GM18907 (cell line): Measurements from ENCODE around the gene PTPRM.

Source experiments
- ATAC-seq: cut with Tn5 transposase; IDR thresholded peaks from one replicate; pipeline ENCODE4 v1.9.1; 2021; ENCODE audit warnings: mild to moderate bottlenecking, moderate library complexity; ENCODE audit not compliant: unreplicated experiment

The PTPRM gene

DNA sequence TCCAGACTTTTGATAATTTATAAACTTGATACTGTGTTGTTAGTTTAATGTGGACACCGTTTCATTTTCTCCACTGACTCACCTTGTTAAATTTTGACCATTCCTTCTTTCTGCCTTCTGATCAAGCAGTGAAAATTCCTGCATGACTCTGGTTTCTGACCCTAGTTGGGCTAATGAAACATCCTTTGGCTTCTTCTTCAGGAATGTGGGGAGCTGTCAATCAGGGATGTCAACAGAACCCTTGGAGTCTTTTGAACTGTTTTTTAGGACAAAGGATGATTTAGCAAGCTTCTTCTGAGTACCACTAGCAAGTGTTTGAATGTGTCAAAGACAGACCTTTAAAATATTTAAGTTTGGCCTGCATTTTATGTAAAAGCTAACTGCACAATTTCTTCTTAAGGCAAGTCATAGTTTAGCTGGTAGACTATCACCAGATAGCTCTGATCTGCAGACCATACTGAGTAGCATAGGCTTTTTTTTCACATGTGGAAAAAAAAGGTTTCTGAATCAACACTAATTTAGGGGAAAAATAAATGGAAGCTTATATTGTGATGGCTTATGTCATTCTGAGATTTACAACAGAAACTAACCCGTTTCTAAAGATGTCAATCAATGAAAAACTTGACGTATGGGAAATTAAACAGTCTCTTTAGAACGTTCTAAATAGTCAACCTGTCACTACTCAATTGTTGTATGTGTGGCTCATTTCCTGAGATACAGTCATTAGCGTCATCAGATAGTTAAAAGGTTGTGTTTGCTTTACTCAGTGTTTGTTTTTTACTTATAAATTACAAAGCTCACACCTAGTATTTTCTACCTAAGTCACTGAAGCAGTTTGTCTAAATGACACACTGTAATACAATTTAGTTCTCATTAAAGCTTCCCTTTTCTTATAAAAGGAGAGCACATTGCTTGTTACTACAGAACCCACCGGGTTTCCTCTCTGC lies 311.4 kb downstream of the PTPRM start:
- ATAC-seq: no peak

DNA sequence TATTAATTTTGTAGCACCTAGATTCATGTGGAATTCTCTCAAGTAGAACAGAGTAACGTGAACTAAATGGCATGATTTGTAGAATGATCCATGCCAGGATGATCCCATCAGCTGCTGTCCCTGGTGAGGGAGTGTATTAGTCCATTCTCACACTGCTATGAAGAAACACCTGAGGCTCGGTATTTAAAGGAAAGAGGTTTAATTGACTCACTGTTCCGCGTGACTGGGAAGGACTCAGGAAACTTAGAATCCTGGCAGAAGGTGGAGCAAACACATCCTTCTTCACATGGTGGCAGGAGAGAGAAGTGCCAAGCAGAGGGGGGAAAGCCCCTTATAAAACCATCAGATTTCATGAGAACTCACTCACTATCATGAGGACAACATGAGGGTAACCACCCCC lies 312.6 kb downstream of the PTPRM start:
- no peak for ATAC-seq

GRCh38 chr18:7885865-7886264 lies 318.7 kb downstream of the PTPRM start:
- ATAC-seq: no peak

DNA sequence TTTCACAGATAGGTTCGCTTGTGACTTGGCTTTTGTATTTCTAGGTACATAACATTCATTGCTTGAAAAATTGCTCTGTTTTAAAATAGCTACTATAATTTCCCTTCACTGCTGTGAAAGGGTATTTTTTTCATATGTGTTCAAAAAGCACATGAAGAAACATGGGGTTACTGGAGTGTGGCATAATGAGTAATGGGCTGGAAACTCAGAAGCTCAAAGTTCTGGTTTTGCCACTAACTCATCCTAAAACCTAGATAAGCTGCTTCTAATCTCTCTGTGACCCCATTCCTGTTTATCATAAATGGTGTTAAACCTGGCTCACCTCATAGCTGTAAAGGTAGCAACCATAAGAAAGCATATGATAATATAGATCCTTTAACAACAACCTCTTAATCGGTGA lies 319.3 kb downstream of the PTPRM start:
- ATAC-seq: no peak

DNA sequence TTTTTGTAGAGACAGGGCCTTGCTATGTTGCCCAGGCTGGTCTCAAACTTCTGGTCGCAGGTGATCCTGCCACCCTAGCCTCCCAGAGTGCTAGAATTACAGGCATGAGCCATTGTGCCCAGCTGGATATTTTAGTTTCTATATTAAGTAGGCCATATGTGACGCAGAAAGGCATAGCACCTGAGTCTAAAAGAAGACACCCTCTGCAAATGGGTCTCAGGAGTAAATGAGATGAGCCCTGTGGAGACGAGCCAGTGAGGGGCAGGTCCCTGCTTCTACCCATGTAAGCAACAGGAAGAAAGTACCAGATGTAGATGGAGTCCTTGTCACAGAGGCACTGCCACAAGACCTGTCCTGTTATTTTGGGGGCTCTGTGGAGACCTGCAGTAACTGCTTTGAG lies 322.4 kb downstream of the PTPRM start:
- ATAC-seq: no peak

DNA sequence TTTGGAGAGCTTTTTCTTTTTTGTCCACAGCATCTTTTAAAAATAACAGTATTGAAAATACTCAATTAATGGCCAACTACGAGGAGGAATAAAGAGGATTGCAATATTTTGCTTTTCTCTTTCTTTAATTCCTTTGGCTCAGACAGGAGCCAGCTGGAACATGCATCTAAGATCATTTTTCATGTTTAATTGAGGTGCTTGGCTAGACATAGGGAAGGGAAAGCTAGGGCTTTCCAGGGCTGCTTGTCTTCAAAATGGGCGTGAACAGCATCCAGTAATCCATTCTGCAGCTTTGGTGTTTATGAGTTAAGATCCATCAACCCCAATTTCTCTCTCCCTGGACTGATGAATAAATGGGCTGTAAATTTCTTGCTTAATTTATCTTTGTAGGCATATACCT lies 323.0 kb downstream of the PTPRM start:
- no peak for ATAC-seq

GRCh38 chr18:7892556-7892955 lies 325.4 kb downstream of the PTPRM start:
- no peak for ATAC-seq

- ATAC-seq: no peak
Observed at GRCh38 chr18:7894592-7894991, 327.5 kb downstream of the PTPRM start.

GRCh38 chr18:7895346-7895745 lies 328.2 kb downstream of the PTPRM start:
- no peak for ATAC-seq

GRCh38 chr18:7896161-7896560 lies 329.0 kb downstream of the PTPRM start:
- ATAC-seq: no peak

GRCh38 chr18:7896805-7897518 lies 329.8 kb downstream of the PTPRM start:
- no peak for ATAC-seq

DNA sequence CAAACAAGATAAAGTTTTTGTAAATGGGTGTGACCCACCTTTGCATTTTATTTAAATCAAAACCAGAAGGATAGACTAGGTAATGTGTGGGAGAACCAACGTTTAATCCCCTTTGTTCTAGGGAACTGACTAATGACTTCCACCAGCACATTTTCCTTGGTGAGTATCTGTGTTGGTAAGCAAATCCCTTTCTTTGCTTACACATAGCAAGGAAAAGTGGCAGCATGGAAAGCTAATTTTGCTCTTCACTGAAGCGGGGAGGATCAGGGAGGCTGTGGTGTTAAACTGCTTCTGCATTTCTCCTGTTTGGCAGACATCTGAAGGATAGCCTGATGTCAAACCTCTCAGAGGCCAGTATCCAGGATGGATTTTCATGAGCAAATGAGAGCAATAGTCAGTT lies 331.1 kb downstream of the PTPRM start:
- no peak for ATAC-seq

DNA sequence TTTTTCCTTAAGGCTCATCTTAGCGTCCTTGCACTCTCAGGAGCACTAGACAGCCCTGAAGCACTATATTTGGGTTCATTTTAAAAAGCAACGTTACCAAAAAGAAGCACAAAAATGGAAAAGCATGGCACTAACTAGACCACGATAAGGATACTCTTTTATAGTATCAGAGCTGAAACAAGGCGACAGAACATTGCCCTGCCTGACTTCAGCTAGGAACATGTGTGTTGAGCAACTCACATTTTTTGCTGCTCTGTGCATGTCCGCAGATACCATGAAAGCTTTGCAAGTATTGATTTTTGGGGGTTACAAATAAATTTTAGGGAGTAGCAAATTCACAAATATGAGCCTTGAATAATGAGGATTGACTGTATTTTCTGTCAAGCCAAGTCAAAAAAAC lies 332.0 kb downstream of the PTPRM start:
- ATAC-seq: no peak

DNA sequence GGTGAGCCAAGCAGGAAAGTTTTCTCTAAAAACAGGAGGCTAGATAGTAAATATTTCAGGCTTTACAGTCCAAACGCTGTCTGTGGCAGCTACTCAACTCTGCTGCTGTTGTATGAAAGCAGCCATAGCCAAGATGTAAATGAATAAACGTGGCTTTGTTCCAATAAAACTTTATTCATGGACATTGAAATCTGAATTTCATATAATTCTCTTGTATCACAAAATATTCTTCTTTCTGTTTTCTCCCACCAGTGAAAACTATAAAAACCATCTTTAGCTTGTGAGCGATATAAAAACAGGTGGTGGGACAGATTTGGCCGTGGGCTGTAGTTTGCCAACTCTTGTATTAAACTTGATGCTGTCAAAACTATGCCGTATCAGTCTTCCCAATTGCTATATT lies 333.0 kb downstream of the PTPRM start:
- no peak for ATAC-seq

DNA sequence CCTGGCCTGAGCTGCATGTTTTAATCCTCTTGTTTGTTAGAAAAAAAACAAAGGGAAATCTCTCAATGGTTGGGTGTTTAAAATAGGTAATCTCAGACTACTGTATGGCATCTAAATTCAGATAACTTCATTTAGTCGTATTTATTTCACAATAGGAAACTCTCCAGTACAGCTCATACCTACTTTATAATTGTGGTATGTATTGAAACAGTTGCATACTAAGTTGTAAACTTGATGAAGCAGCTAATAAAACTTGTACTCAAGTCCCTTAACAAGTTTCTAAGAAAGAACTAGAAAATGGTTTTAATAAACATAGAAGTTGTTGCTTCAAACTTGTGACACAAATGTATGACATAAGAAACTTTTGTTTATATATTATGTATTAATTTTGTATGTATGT lies 334.5 kb downstream of the PTPRM start:
- no peak for ATAC-seq

DNA sequence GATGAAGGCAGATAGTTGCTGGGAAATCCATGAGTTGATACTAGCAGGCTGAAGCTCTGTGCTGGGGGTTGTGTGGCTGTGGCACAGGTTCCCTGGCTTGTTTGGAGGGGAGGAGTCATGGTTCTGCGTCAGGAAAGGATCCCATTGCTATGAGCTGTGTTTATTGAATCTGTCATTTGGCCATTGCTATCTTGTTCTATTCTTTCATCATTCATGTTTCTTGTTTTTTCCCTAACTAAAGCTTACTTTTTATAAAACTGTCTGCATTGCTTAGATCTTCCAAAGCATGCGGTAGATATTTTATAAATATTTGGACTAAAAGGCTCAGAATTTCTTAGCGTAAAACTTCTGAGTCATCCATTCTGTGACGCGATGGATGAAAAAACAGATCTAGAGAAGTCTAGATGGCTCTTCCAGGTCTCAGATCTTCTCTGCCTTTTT lies 335.3 kb downstream of the PTPRM start:
- ATAC-seq: no peak

GRCh38 chr18:7904529-7904928 lies 337.4 kb downstream of the PTPRM start:
- no peak for ATAC-seq

DNA sequence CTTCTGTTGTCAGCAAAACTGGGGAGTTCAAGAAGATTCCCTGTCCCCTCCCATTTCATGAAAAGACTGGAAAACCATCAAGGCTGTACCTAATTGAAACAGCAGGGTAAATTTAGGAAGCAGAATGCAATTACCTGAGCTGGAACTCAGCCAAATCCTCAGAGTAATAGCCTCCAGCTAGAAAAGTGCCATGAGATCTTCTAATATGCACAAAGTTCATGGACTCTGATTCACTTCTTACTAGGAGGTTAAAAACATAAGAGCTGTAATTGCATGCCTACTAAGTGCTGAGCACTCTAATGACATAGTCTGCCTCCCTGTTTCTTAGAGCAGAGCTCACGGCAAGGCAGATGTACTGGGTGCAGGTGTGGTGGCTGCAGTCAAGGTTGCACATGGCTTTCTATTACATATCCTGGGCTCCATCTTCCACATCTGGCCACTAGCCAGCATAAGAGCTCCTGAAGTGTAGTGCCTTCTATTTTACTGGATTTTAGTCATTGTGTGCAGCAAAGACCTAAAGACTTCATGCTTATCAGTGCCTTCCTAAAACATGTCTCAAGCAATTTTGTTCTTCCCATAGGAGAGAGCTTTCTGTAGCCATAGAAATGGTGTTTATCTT lies 341.7 kb downstream of the PTPRM start:
- no peak for ATAC-seq

- no peak for ATAC-seq
Observed at GRCh38 chr18:7914834-7915670, 347.9 kb downstream of the PTPRM start.

DNA sequence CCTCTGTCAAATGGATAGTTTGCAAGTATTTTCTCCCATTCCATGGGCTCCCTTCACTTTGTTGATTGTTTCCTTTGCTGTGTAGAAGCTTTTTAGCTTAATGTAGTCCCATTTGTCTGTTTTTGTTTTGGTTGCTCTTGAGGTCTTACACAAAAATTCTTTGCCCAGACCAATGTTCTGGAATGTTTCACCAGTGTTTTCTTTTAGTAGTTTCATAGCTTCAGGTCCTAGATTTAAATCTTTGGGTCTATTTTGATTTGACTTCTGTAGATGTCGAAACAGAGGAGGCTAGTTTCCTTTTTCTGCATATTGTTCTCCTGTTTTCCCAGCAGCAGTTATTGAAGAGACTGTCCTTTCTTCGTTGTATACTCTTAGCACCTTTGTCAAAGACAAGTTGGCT lies 351.6 kb downstream of the PTPRM start:
- ATAC-seq: no peak

DNA sequence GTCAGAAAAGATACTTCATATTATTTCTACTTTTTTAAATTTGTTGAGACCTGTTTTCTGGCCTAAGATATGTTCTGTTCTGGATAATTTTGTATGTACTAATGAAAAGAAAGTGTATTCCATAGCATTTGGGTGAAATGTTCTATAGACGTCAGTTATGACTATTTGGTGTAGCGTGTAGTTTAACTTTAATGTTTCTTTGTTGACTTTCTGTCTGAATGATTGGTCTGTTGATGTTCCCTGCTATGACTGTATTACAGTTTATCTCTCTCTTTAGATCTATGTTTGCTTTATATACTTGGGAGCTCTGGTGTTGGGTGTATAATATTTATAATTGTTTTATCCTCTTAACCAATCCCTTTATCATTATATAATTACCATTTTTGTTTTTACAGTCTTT lies 352.4 kb downstream of the PTPRM start:
- ATAC-seq: no peak
